Measurements from ENCODE around the gene ATP5MC2.
"Not testable (repeated sequence)": the region's sequence is repeated elsewhere in the genome, so short reads cannot be mapped to it uniquely, and the experiment has no call there.

ATP5MC2 gene

DNA sequence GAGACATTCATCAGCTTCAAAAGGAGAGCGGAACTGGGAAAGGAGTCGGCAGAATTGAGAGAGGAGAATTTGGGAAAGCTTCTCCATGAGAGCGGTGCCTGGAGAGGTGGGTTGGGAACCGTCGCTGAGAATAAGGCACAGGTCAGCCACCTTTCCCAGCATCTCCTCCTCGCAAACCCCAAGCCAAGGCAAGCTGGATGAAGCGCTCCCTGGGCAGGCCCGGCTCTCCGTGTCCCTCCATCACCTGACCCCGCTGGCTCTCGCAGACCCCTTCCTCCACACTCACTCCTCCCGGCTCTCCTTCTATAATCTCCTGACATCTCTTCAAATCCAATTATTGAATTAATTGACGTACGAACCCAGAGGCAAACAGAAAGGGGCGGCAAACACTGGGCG is 18.9 kb upstream of the ATP5MC2 start:
- no peak for DNase-seq (ENCODE audit: low spot score)

DNA sequence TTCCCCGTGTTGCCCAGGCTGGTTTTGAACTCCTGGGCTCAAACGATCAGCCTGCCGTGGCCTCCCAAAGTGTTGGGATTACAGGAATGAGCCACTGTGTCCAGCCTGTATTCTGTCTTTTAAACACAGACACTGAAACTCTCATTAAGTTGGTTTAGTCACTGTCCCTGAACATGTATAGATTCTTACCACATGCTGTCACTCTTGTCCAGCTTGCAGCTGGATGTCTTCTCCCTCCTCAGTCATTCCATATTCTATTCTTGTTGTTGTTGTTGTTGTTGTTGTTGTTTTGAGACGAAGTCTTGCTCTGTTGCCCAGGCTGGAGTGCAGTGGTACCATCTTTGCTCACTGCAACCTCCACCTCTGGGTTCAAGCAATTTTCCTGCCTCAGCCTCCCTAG is 12.3 kb upstream of the ATP5MC2 start:
- DNase-seq (ENCODE audit: low spot score) = no peak

DNA sequence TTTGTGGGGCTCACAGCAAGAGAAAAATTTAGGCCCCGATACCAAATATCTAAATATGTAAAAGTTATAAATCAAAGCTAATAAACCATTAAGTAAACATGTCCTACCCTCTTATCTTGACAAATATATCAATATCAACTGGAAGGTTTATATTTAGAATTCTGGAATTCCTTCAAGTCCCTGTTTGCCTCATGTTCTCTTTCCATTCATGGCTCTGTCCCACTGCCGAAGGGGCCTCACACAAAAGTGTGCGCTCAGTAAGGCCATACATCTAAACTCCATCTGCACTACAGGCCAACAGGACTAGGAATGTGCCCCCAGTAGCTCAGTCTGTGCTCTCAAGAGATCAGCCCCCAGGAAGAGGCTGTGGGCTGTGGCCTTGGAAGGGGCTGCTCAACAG is 10.6 kb upstream of the ATP5MC2 start:
- DNase-seq (ENCODE audit: low spot score) = no peak

DNA sequence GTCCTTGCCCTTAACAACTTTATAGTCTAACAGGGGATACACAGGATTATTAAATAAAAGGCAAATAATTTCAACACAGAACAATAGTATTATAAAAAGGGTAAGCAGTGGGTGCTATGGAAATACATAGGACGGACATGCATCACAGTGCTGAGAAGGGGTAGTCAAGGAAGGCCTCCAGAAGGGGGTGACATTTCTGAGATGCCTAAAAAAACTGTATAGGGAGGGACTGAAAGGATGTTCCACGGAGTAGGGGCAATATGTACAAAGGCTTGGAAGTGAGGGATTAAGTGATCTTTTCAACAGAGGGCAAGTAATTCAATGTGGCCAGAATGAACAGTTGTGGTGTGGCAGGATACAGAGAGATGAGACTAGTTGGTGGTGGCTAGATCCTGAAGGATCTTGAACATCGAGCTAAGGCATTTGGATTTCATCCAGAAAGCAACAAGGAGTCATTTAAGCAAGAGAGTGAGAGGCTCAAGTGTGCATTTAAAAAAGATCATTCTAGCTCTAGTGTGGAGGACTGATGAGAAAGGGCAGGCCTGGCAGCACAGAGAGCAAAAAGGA is 8.9 kb upstream of the ATP5MC2 start:
- no peak for DNase-seq (ENCODE audit: low spot score)

DNA sequence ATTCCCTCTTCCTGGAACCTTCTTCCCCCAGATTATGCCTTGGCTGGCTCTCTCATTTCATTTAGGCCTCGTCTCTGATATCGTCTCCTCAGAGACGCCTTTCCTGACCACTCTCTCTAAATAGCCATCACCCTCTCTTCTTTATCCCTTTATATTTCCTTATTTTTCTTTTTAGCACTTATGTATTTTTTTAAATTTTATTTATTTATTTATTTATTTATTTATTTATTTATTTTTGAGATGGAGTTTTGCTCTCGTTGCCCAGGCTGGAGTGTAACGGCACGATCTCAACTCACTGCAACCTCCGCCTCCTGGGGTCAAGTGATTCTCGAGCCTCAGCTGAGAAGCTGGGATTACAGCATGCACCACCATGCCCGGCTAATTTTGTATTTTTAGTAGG is 8.1 kb upstream of the ATP5MC2 start:
- DNase-seq (ENCODE audit: low spot score) = no peak

DNA sequence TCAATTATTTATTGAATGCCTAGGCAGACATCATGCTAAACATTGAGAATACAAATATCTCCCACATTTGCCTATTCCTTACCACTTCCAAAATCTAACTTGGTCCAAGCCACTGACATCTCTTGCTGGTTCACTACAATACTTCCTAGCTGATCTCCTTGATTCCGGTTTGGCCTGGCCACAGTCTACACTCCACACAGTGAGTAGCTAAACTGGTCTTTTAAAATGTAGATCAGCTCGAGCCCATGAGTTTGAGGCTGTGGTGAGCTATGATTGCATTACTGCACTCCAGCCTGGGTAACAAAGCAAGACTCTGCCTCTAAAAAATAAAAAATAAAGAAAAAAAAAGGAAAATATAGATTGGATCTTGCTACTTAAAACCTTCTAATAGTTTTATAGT is 7.6 kb upstream of the ATP5MC2 start:
- no peak for DNase-seq (ENCODE audit: low spot score)

DNA sequence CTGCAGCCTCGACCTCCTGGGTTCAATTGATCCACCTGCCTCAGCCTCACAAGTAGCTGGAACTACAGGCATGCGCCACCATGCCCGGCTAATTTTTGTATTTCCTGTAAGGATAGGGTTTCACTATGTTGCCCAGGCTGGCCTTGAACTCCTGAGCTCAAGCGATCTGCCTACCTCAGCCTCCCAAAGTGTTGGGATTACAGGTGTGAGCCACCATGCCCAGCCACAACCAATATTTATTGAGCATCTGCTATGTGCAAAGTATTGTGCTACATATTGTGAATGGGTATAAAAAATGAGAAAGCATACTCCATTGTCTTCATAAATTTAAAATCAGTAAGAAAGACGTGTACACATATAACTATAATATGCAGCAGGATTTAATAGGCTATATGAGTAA is 4.2 kb upstream of the ATP5MC2 start:
- DNase-seq (ENCODE audit: low spot score) = not testable (repeated sequence)

DNA sequence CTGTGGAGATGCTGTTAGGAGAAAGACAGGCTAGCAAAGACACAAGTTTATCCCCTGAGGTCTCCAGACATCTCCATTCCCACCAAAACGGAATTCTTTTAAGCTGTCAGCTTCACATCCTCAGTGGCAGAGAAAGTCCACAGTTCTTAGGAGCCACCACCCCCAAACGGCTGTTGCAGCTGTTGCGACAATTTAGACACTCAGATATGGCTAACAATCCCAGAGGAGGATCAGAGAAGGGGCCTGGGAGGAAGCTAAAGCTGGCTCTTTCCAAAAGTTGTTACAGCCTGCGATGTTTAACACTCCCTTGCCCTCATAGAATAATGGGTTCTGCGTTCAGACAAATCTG is 1.9 kb upstream of the ATP5MC2 start:
- no peak for DNase-seq (ENCODE audit: low spot score)

DNA sequence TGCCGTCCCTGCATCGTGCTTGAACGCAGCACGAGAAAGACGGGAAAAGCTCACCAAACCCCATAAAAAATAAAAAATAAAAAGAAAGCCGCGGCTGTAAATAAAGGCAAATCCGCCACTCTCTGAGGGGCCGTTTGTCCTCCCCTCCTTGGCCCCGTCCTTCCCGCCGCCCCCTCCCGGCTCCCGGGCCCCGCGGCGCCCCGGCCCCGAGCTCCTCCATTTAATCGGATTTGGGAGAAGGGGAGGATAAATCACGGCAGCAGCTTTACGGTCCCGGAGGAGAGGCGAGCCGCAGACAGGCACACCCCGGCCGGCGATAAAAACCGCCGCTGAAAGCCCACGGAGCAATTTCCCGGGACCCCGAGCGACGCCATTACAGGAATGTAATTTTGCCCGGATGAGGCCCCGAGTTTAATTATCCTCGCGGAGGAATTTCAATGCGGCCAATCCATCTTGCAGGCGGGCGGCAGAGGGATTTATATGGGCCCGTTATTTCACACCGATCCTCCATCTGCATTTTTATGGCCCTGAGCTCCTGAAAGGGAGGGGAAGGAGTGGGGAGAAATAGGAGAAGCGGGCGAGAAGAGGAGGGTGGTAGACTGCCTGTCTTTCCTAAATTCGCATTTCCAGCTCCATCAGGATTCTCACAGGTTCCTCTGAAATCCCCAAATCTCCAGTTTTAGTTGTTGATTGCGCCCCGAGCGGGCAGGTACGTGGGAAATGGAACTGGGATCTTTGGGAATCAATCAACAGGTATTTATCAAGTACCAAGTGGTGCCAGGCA is 1.3 kb upstream of the ATP5MC2 start:
- DNase-seq (ENCODE audit: low spot score) = no peak

DNA sequence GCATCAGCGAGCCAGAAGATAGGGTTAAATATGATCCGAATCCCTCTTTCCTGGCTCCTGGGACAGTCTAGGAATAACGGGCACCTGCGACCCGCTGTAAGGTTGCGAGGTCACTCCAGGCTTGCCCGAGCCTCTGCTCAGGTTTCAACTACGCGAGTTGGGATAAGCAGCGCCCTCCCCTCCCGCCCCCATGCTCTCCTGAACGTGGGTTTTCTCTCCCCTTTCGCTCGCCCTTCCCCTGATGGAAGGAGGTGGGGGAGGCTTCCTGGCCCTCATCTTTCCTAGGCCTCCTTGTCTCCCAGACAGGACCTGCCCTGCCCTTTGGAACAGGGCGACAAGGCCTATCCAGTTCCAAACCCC is 753 bp upstream of the ATP5MC2 start:
- peak; percentile 61 for DNase-seq (ENCODE audit: low spot score)

DNA sequence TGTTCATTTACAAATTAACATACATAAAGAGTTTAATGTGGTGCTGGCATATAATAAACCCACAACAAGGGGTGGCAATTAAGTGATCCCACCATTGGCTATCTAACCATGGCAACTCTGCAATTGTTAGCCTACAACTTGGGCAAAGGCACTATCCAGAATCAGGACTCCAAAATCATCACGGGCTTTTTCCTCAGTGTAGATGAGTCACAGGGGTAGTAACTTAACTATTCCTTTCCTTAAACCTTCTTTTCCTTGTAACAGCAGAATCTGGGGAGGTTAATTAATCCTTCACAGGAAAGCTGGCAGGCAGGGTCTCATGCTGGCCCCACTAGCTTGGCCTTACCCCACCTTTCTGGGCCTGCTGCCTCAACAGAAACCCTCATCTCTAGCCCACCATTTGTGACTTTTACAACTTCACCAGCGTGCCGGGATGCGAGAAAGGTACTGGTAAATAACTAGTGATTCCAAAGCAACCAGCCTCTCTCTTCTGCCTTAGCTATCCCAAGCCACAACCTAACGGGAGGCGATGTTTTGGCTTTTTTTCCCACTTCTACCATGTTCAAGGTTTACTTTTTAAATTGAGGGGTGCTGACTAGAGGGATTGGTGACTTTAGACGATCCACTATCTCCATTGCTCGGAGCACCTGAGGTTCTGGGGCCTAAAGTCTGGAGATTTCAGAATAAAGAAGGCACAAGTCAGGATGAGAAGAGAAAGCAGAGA is 744 bp downstream of the ATP5MC2 start:
- no peak for DNase-seq (ENCODE audit: low spot score)

DNA sequence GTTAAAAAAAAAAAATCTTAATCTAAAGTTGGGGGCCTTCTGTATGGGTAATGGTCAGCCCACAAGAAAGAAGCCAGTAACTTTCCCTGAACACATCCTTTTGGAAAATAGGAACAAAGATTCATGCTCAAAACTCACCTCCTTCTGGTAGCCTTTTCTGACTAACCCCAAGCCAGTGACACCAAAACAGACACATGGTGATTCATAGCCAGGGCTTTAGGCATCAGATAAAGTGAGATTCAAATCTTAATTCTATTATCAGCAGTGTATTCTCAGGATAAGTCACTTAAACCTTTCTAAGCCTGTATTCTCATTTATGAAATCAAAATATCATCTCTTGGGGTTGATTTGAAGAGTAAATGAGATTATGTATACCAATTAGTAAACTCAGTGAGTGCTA is 4.9 kb downstream of the ATP5MC2 start:
- DNase-seq (ENCODE audit: low spot score) = no peak

DNA sequence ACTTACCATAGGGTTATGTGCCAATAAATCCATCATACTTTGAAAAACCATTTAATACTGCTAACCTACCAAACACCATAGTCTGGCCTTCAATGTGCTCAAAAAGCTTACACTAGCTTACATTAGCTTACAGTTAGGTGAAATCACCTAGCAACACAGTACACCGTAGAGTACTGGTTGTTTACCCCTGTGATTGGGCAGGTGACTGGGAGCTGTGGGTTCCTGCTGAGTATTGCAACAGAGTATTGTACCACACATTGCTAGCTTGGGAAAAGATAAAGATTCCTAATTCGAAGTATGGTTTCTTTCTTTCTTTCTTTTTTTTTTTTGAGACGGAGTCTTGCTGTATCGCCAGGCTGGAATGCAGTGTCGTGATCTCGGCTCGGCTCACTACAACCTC is 5.6 kb downstream of the ATP5MC2 start:
- DNase-seq (ENCODE audit: low spot score) = no peak

DNA sequence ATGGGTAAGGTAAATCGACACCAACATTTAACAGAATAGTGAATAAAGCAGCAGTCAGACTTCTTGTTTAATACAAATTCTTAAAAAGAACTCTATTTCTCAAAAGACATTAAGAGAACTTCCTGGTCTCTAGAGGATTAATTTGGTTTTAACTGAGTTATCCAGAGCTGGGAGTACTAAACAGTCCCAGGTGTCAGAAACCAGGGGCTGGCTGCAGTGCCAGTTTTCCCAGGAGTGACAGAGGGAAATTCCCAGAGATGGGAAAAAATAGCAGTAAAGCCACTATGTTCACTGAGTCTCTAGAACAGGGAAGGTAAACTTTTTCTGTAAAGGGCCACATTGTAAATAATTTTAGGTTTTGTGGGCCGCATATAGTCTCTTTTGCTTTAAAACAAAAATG is 8.8 kb downstream of the ATP5MC2 start:
- no peak for DNase-seq (ENCODE audit: low spot score)

DNA sequence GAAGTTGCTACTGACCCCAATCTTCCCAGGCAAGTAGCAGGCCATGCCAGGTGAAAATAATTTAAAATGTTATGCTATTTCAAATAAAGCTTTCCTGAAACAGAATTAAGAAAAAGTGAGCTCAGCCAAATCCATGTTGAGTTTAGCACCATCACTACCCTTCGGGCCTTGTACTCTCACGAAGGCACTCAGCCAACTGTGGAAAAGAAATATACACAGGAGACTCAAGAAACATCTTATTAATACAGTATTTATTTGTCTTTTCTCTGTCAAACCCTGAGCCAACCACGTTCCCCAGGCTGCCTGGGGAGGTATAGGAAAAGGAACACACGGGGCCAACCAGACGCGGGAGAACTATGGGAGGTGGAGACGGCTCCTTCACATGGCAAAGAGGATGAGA is 10.9 kb downstream of the ATP5MC2 start:
- DNase-seq (ENCODE audit: low spot score) = no peak

DNA sequence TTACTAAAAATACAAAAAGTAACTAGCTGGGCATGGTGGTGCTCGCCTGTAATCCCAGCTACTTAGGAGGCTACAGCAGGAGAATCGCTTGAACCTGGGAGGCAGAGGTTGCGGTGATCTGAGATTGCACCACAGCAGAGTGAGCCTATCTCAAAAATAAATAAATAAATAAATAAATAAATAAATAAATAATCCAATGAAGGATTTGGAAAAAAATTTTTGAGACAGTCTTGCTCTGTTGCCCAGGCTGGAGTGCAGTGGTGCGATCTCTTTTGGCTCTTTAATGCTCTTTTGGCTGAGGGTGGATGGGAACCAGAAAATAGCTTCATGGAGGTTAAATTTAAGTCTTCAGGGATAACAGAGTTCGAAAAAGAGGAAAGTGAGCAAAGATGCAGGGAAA is 11.7 kb downstream of the ATP5MC2 start:
- DNase-seq (ENCODE audit: low spot score) = no peak

DNA sequence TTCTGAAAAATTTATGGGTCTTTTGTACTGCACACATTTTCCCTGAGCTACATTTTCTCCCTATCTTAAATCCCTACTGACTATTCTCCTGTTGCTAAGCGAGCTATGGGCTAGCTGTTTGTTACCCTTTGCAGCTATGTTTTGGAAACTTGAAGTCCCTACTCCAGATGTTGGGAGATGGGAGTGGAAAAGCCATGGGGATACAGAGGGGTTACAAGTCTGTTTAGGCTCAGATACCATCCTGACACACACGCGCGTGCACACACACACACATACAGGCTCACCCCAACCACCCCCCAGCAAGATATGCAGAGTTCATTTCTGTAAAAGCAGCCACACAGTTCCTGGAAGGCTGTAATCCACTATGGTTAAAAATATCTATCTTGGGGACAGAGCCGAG is 15.8 kb downstream of the ATP5MC2 start:
- DNase-seq (ENCODE audit: low spot score) = no peak

DNA sequence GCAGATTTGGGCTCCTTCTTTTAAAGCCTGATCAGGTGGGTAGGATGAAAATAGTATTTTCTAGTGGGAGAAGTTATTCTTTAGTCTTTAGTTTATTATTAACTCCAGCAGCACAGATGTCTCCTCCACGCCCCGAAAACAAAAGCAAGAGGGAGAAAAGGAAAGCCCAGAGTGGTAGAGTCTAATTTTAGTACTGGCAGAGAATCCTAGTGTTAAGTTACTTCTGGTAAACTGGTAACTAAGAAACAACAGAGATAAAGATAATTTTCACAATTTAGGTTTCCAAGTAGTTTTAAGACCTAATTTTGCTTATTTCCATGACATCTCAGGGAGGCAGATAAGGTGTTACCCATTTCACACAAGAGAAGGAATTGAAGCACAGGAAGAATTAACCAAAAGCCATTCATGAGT is 16.3 kb downstream of the ATP5MC2 start:
- no peak for DNase-seq (ENCODE audit: low spot score)

DNA sequence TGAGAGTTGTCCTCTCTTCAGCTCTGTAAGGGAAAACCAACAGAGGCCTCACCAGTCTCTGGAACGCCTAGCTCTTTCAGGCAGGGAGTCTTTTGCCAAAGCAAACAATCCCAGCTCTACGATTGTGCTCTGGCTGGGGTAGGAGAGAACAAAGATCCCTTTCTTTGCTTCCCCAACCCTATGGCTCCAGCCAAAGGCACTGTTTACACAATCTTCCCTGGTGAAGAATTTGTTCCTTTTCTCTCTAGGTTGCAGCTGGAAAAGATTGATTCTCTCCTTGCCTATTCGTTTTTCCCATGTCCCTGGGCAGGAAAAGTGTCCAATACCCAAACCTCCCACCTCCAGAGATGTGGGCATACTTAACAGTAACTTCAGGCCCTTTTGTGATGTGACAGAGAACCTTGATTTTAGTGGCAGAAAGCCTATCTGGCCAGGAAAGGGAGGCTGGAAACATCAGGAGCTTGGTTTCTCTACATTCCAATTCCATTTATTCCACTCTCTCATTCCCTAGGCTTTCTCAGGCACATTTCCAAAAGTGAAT is 16.8 kb downstream of the ATP5MC2 start:
- DNase-seq (ENCODE audit: low spot score) = peak; percentile 70

DNA sequence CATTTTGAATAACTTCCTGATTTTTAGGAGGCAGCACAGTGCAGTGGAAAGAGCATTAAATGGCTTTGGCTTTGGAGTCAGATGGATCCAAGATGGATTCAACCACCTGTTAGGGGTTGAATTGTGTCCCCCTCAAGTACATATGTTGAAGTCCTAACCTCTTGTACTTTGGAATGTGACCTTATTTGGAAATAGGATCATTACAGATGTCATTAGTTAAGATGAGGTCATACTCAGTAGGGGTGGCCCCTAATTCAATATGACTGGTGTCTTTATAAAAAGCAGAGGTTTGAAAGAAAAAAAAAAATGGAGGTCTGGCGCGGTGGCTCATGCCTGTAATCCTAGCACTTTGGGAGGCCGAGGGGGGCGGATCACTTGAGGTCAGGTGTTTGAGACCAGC is 18.8 kb downstream of the ATP5MC2 start:
- no peak for DNase-seq (ENCODE audit: low spot score)

DNA sequence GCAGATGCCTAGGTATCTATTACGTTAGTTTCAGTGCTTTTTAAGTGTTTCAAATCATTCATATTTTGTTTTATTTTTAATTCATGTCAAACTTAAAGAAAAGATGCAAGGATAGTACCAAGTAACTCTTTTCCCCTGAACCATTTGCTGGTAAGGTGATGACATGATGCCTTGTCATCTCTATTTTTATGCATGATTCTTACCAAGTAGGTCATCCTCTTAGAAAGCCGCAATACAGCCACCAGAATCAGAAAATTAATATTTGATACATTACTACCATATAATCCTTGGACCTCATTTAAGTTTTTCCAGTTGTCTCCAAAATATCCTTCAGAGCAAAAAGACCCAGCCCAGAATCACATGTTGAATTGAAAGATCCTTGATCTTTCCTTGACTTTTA is 22.3 kb downstream of the ATP5MC2 start:
- no peak for DNase-seq (ENCODE audit: low spot score)

DNA sequence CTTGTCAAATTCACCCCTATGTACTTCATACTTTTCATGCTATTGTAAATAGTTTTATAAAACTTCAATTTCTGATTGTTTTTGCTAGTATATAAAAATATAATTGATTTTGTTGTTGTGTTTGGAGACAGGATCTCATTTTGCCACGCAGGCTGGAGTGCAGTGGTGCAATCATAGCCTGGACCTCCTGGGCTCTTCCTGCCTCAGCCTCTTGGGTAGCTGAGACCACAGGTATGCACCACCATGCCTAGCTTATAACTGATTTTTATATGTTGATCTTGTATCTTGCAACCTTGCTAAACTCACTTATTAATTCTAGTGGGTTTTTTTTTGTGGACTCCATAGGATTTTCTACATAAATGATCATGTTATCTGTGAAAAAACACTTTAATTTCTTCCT is 23.5 kb downstream of the ATP5MC2 start:
- no peak for DNase-seq (ENCODE audit: low spot score)

DNA sequence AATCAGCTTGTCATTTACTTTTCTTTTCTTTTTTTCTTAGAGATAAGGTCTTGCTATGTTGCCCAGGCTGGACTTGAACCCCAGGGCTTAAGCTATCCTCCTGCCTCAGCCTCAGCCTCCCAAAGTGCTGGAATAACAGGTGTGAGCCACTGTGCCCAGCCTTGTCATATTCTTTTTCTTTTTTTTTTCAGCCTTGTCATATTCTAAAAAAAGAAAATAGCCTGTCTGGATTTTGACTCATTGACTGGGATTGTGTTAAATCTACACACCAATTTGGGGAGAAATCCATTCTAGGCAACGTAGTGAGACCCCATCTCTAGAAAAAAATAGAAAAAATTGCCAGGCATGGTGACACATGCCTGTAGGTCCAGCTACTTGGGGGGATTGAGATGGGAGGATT is 24.1 kb downstream of the ATP5MC2 start:
- DNase-seq (ENCODE audit: low spot score) = no peak
